ENCODE data around the gene PCCB. TPM values are rescaled to one million over a fixed set of nuclear protein-coding genes. Genes with fewer than 3 reads are reported as not detected.

PCCB gene
- total and polyA plus RNA-seq, 2 donors (not counting 3 experiments of a cell fraction or from before 2014, with no cell fraction given), result 28.6 to 36.5 TPM

DNA sequence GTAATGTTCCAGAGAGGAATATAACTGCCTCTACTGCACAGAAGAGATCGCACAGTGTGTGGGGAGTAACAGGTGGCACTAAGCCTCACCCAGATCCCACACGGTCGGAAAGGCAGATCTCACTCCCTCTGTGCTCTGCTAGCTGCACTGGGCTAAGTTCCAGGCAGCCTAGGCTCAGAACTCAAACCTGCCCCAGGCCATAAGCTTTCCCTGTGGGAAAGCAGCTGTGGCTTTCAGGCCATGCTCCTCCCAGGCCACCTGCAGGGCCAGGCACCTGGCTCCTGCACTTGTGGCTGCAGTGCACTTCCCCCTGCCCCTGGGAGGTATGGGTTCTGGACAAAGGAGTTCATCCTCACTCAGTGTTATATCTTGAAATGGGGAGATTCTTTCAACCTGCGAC lies 27.5 kb downstream of the PCCB start:
- POLR2A ChIA-PET, result no interaction called here
- Histone ChIP-seq H3K9ac (replicated peaks; ENCODE audit: extremely low read depth, insufficient read depth, low read length) (no peak overlapping the region), H3K27me3 (ENCODE audit: control insufficient read depth in 2 of 2, insufficient read depth in 2 of 2, low read length in 2 of 2) (no peaks in the 10 kb centered on the region), H3K79me2 (ENCODE audit: control insufficient read depth, insufficient read depth, low read length) (no peaks in the 10 kb centered on the region), H3K27ac (ENCODE audit: insufficient read depth, low read depth, low read length) (no peak overlapping the region), H4K20me1 (replicated peaks; ENCODE audit: control insufficient read depth, extremely low read depth, insufficient read depth, low read length) (no peaks in the 10 kb centered on the region), H3K4me1 (ENCODE audit: control insufficient read depth, extremely low read depth, insufficient read depth, low read length) (no peaks in the 10 kb centered on the region), H3K36me3 (ENCODE audit: control insufficient read depth in 2 of 2, extremely low read depth in 1 of 2, insufficient read depth in 2 of 2, low read length in 2 of 2) (no peaks in the 10 kb centered on the region), H3K9me3 (replicated peaks; ENCODE audit: control insufficient read depth, insufficient read depth, low read length) (no peaks in the 10 kb centered on the region), H2AFZ (ENCODE audit: low read depth, low read length) (no peak overlapping the region), H3K9me1 (replicated peaks; ENCODE audit: control insufficient read depth, extremely low read depth, insufficient read depth, low read length) (no peaks in the 10 kb centered on the region), H3K4me3 (replicated peaks in 1 of 3; ENCODE audit: insufficient read depth in 1 of 3, low read depth in 1 of 3, low read length in 3 of 3) (no peak overlapping the region), H3K4me2 (ENCODE audit: insufficient read depth, low read length) (no peak overlapping the region)
- no peak for DNase-seq (ENCODE audit: low read depth, low spot score)
- dilution Hi-C loops (cut with MboI; ENCODE audit: extremely low pct_ligation_motif_present, low sequenced_read_pairs), result no loop called here
- no peak for FAIRE-seq
- intact Hi-C loops (cut with micrococcal nuclease), result no loop called here
- TF ChIP-seq, protein P1, sequence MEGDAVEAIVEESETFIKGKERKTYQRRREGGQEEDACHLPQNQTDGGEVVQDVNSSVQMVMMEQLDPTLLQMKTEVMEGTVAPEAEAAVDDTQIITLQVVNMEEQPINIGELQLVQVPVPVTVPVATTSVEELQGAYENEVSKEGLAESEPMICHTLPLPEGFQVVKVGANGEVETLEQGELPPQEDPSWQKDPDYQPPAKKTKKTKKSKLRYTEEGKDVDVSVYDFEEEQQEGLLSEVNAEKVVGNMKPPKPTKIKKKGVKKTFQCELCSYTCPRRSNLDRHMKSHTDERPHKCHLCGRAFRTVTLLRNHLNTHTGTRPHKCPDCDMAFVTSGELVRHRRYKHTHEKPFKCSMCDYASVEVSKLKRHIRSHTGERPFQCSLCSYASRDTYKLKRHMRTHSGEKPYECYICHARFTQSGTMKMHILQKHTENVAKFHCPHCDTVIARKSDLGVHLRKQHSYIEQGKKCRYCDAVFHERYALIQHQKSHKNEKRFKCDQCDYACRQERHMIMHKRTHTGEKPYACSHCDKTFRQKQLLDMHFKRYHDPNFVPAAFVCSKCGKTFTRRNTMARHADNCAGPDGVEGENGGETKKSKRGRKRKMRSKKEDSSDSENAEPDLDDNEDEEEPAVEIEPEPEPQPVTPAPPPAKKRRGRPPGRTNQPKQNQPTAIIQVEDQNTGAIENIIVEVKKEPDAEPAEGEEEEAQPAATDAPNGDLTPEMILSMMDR (IDR thresholded peaks at IDR 0.05; ENCODE audit: extremely low read depth in 1 of 2, insufficient read depth in 1 of 2, low read depth in 1 of 2, low read length in 2 of 2), result no peak
- TF ChIP-seq POLR2AphosphoS5 (IDR thresholded peaks at IDR 0.05; ENCODE audit: insufficient read depth, low read depth, low read length), result no peak
- no peak for TF ChIP-seq EZH2 (IDR thresholded peaks at IDR 0.05; ENCODE audit: borderline replicate concordance, low read depth, low read length, severe bottlenecking)
- TF ChIP-seq FOS (IDR thresholded peaks at IDR 0.05; ENCODE audit: borderline replicate concordance, insufficient read depth, low read length), result no peak
- TF ChIP-seq MYC (IDR thresholded peaks at IDR 0.05; ENCODE audit: low read depth, low read length), result no peak
- TF ChIP-seq, protein P2, sequence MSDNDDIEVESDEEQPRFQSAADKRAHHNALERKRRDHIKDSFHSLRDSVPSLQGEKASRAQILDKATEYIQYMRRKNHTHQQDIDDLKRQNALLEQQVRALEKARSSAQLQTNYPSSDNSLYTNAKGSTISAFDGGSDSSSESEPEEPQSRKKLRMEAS (IDR thresholded peaks at IDR 0.05; ENCODE audit: insufficient read depth, insufficient read length), result no peak
- no peak for TF ChIP-seq POLR2A (IDR thresholded peaks at IDR 0.05; ENCODE audit: low read depth, low read length)
- no peak for TF ChIP-seq GATA2 (IDR thresholded peaks at IDR 0.05; ENCODE audit: insufficient read depth, insufficient read length, low read depth, low read length)
- TF ChIP-seq JUN (IDR thresholded peaks at IDR 0.05; ENCODE audit: borderline replicate concordance, insufficient read depth, insufficient read length, low read depth), result no peak
- no TSS peak for BruUV-seq (replicated peaks)
- CTCF ChIA-PET, result no interaction called here

Measured in endothelial cell of umbilical vein (primary cell).